Astrocyte of the cerebellum (primary cell): Measurements from ENCODE around the gene UTS2B.

Source experiments
- DNase-seq: peaks from one replicate; pipeline ENCODE4 v3.0.0-alpha.2; 2011; ENCODE audit warnings: low read depth
- H3K4me3 ChIP-seq: 2 replicates; pipeline ENCODE4 v1.5.1; 2011; ENCODE audit warnings: mild to moderate bottlenecking, low read depth, low read length, moderate library complexity
- CTCF ChIP-seq: IDR thresholded peaks from 2 replicates; pipeline ENCODE4 v1.5.1; 2012; ENCODE audit warnings: low read length, low read depth, moderate library complexity, mild to moderate bottlenecking; ENCODE audit errors: missing control alignments
- in situ Hi-C: cut with HindIII; loops from 2 replicates; pipeline ENCODE4 v1.10.0; 2017; ENCODE audit warnings: low sequenced_read_pairs

The UTS2B gene

GRCh38 chr3:191244242-191244867 lies 86.0 kb downstream of the UTS2B start:
- TF ChIP-seq CTCF, result no peak
- in situ Hi-C loops, result no loop called here
- H3K4me3 ChIP-seq, result no peak overlapping the region
- DNase-seq, result no peak

GRCh38 chr3:191240486-191240885 lies 89.8 kb downstream of the UTS2B start:
- no peak for TF ChIP-seq CTCF
- no peak overlapping the region for H3K4me3 ChIP-seq
- no peak for DNase-seq
- in situ Hi-C loops, result no loop called here

- no peak overlapping the region for H3K4me3 ChIP-seq
- no peak for DNase-seq
- no peak for TF ChIP-seq CTCF
- in situ Hi-C loops, result no loop called here
Measured at GRCh38 chr3:191239407-191240031, 90.8 kb downstream of the UTS2B start.

- in situ Hi-C loops, result no loop called here
- no peak for DNase-seq
- no peak overlapping the region for H3K4me3 ChIP-seq
- TF ChIP-seq CTCF, result no peak
Measured at GRCh38 chr3:191238321-191238817, 92.0 kb downstream of the UTS2B start.

- no peak overlapping the region for H3K4me3 ChIP-seq
- in situ Hi-C loops, result no loop called here
- TF ChIP-seq CTCF, result no peak
- DNase-seq, result no peak
Measured at GRCh38 chr3:191237047-191237882, 93.1 kb downstream of the UTS2B start.

- in situ Hi-C loops, result no loop called here
- DNase-seq, result no peak
Measured at GRCh38 chr3:191236646-191237045, 93.7 kb downstream of the UTS2B start.

More at GRCh38 chr3:191236646-191237045, 93.7 kb downstream of the UTS2B start:
- TF ChIP-seq CTCF, result no peak
- no peak overlapping the region for H3K4me3 ChIP-seq
